ENCODE measurements around the gene NDUFA11. TPM values are rescaled to one million over a fixed set of nuclear protein-coding genes. Genes with fewer than 3 reads are reported as not detected.

NDUFA11 gene
- total and polyA plus RNA-seq, 2 of the 13 experiments (the other 11 are each of a cell fraction or from before 2014, with no cell fraction given) = 286 to 378 TPM

- no peak for TF ChIP-seq ZNF646 (CRISPR knock-in tag; IDR thresholded peaks at IDR 0.05)
- no peak for TF ChIP-seq TCF12 (IDR thresholded peaks at IDR 0.05)
- peak; percentile 32; the same call in 1 of the 2 replicates for TF ChIP-seq TCF12 (CRISPR knock-in tag; IDR thresholded peaks at IDR 0.05)
- no peak for TF ChIP-seq PAWR (CRISPR knock-in tag; IDR thresholded peaks at IDR 0.05; ENCODE audit: borderline replicate concordance)
- no peak for TF ChIP-seq ZBTB7A (CRISPR knock-in tag; IDR thresholded peaks at IDR 0.05)
- TF ChIP-seq TFDP1 (CRISPR knock-in tag; IDR thresholded peaks at IDR 0.05; ENCODE audit: borderline replicate concordance) = peak; percentile 90; the same call in 1 of the 2 replicates
- TF ChIP-seq IRF2 (CRISPR knock-in tag; IDR thresholded peaks at IDR 0.05) = peak; percentile 73
- peak; percentile 81 for TF ChIP-seq BCL6 (CRISPR knock-in tag; IDR thresholded peaks at IDR 0.05)
- no peak for TF ChIP-seq ZNF205 (CRISPR knock-in tag; IDR thresholded peaks at IDR 0.05)
- no peak for TF ChIP-seq ZFP90 (CRISPR knock-in tag; IDR thresholded peaks at IDR 0.05; ENCODE audit: borderline replicate concordance)
- peak; percentile 33; the same call in 1 of the 2 replicates for TF ChIP-seq HIC2 (CRISPR knock-in tag; IDR thresholded peaks at IDR 0.05; ENCODE audit: low read depth)
- peak; percentile 85; the same call in 1 of the 2 replicates for TF ChIP-seq ZNF230 (CRISPR knock-in tag; IDR thresholded peaks at IDR 0.05)
- no peak for TF ChIP-seq TAF15 (IDR thresholded peaks at IDR 0.05; ENCODE audit: low read depth, low read length, poor library complexity, severe bottlenecking)
- no peak for TF ChIP-seq ZNF10 (CRISPR knock-in tag; IDR thresholded peaks at IDR 0.05; ENCODE audit: borderline replicate concordance, low read depth)
- TF ChIP-seq CCAR2 (optimal IDR thresholded peaks at IDR 0.05; ENCODE audit: low read depth, low read length) = no peak
- 0 out of 2 replicates have a peak, but pooled peaks have one; percentile 24 for TF ChIP-seq RFX5 (IDR thresholded peaks at IDR 0.05; ENCODE audit: low read depth, low read length)
- no peak for TF ChIP-seq ZEB1 (IDR thresholded peaks at IDR 0.05; ENCODE audit: insufficient replicate concordance, low read depth)
- no peak for TF ChIP-seq ZSCAN30 (CRISPR knock-in tag; IDR thresholded peaks at IDR 0.05)
- TF ChIP-seq ZNF431 (CRISPR knock-in tag; IDR thresholded peaks at IDR 0.05; ENCODE audit: borderline replicate concordance, low read depth) = peak; percentile 31; the same call in 1 of the 2 replicates
- no peak for TF ChIP-seq DNMT1 (CRISPR knock-in tag; IDR thresholded peaks at IDR 0.05)
- TF ChIP-seq KDM2A (CRISPR knock-in tag; IDR thresholded peaks at IDR 0.05; ENCODE audit: borderline replicate concordance, low read depth) = peak; percentile 89
Measured at GRCh38 chr19:5903624-5904351, at the start of gene NDUFA11 (continued).
